HEK293T (cell line): Measurements from ENCODE around the gene TMPRSS9.

ENCODE experiments used
- BHLHE40 ChIP-seq: fragments of 450-650 bp; IDR thresholded peaks from 2 replicates; pipeline ENCODE4 v1.6.1; 2016; ENCODE audit warnings: mild to moderate bottlenecking, moderate library complexity, borderline replicate concordance
- CTBP1 ChIP-seq: fragments of 450-650 bp; IDR thresholded peaks from 2 replicates; pipeline ENCODE4 v1.6.1; 2016; ENCODE audit warnings: borderline replicate concordance
- FOXA1 ChIP-seq: fragments of 450-650 bp; IDR thresholded peaks from 2 replicates; pipeline ENCODE4 v1.6.1; 2016; ENCODE audit warnings: mild to moderate bottlenecking
- TARDBP ChIP-seq: fragments of 450-650 bp; IDR thresholded peaks from 2 replicates; pipeline ENCODE4 v1.6.1; 2016

GRCh38 chr19:2436926-2437325 is 76.9 kb downstream of the TMPRSS9 start:
- TF ChIP-seq TARDBP (no peak), CTBP1 (no peak), FOXA1 (no peak), BHLHE40 (no peak)
